ENCODE data around the gene MMP17.

Gene MMP17

GRCh38 chr12:131850856-131851559 is 22.8 kb downstream of the MMP17 start:
- no peak for DNase-seq

- no peak for DNase-seq
These were observed 23.8 kb downstream of the MMP17 start for GRCh38 chr12:131851741-131852550.

GRCh38 chr12:131852551-131853299 is 24.5 kb downstream of the MMP17 start:
- DNase-seq, result no peak

GRCh38 chr12:131853832-131854797 is 25.9 kb downstream of the MMP17 start:
- DNase-seq, result no peak

- DNase-seq, result no peak
These were observed 26.8 kb downstream of the MMP17 start for GRCh38 chr12:131854861-131855476.

- DNase-seq, result no peak
These were observed 27.4 kb downstream of the MMP17 start for GRCh38 chr12:131855521-131856142.

GRCh38 chr12:131856366-131857097 is 28.3 kb downstream of the MMP17 start:
- DNase-seq, result no peak

GRCh38 chr12:131857908-131858850 is 30.0 kb downstream of the MMP17 start:
- no peak for DNase-seq

GRCh38 chr12:131860472-131861260 is 32.5 kb downstream of the MMP17 start:
- DNase-seq, result no peak

GRCh38 chr12:131861261-131862083 is 33.3 kb downstream of the MMP17 start:
- no peak for DNase-seq

GRCh38 chr12:131862084-131862441 is 33.9 kb downstream of the MMP17 start:
- DNase-seq, result no peak

GRCh38 chr12:131862600-131862993 is 34.4 kb downstream of the MMP17 start:
- no peak for DNase-seq

- no peak for DNase-seq
These were observed 35.0 kb downstream of the MMP17 start for GRCh38 chr12:131862994-131863710.

- DNase-seq, result no peak
These were observed 35.7 kb downstream of the MMP17 start for GRCh38 chr12:131863711-131864396.

- DNase-seq, result no peak
These were observed 36.3 kb downstream of the MMP17 start for GRCh38 chr12:131864469-131864868.

GRCh38 chr12:131865180-131865875 is 37.1 kb downstream of the MMP17 start:
- no peak for DNase-seq

Measured in KG1 (cell line).